PC-3 (cell line): ENCODE results near the gene SH3PXD2A. TPM values are rescaled to one million over a fixed set of nuclear protein-coding genes. Genes with fewer than 3 reads are reported as not detected.

Experiments
- ATAC-seq: fragments of 200-7000 bp; cut with Tn5 transposase; 2 replicates; pipeline ENCODE4 v1.9.1; 2020; ENCODE audit warnings: mild to moderate bottlenecking, moderate library complexity
- BruUV-seq: library from RNA; stranded (reverse); fragments of 400-500 nt; replicated peaks from 2 replicates; lab custom pipeline; 2021; lab: Mats Ljungman, UMichigan
- CTCF ChIA-PET: fragments of 300-600 bp; sonication (Branson Sonifier 250); formaldehyde crosslinking; loops from one replicate; lab custom pipeline; 2022; ENCODE audit warnings: antibody characterized with exemption; lab: Charles Lee
- POLR2A ChIA-PET: fragments of 300-600 bp; sonication (Branson Sonifier 250); formaldehyde crosslinking; loops from one replicate; lab custom pipeline; 2022; ENCODE audit warnings: antibody characterized with exemption; ENCODE audit not compliant: unreplicated experiment; lab: Charles Lee
- DNase-seq: peaks from one replicate; pipeline ENCODE4 v3.0.0-alpha.2; 2015
- H2AFZ ChIP-seq: fragments of 300-600 bp; sonication (generic); 2 replicates; pipeline ENCODE4 v1.6.0; 2016; ENCODE audit warnings: antibody characterized with exemption, low read length
- H3F3A ChIP-seq: fragments of 300-600 bp; sonication (generic); one replicate; pipeline ENCODE4 v1.6.0; 2017; ENCODE audit warnings: antibody characterized with exemption, low read length, control low read depth, mild to moderate bottlenecking; ENCODE audit not compliant: unreplicated experiment
- H3K27ac ChIP-seq: fragments of 300-600 bp; sonication (generic); 2 replicates; pipeline ENCODE4 v1.5.1; 2016; ENCODE audit warnings: mild to moderate bottlenecking, low read length
- H3K27me3 ChIP-seq: fragments of 300-600 bp; sonication (generic); 2 replicates; pipeline ENCODE4 v1.6.1; 2016; ENCODE audit warnings: low read length, mixed read lengths
- H3K36me3 ChIP-seq: fragments of 300-600 bp; sonication (generic); 2 replicates; pipeline ENCODE4 v1.6.1; 2016; ENCODE audit warnings: low read depth, mixed run types, low read length, mixed read lengths
- H3K4me1 ChIP-seq: fragments of 300-600 bp; sonication (generic); 2 replicates; pipeline ENCODE4 v1.5.1; 2016; ENCODE audit warnings: low read length; ENCODE audit not compliant: insufficient read depth
- H3K4me2 ChIP-seq: fragments of 300-600 bp; sonication (generic); 2 replicates; pipeline ENCODE4 v1.6.0; 2016; ENCODE audit warnings: low read length
- H3K4me3 ChIP-seq: fragments of 300-600 bp; sonication (generic); 2 replicates; pipeline ENCODE4 v1.5.1; 2016; ENCODE audit warnings: mild to moderate bottlenecking, low read length, mixed read lengths
- H3K79me2 ChIP-seq: fragments of 300-600 bp; sonication (generic); 2 replicates; pipeline ENCODE4 v1.6.1; 2017; ENCODE audit warnings: low read length, mixed read lengths
- H3K9ac ChIP-seq: fragments of 300-600 bp; sonication (generic); 2 replicates; pipeline ENCODE4 v1.6.0; 2016; ENCODE audit warnings: mild to moderate bottlenecking, low read length
- H3K9me2 ChIP-seq: fragments of 300-600 bp; sonication (generic); replicated peaks from 2 replicates; pipeline ENCODE4 v1.6.1; 2016; ENCODE audit warnings: mixed run types, low read length, mixed read lengths
- H3K9me3 ChIP-seq: fragments of 300-600 bp; sonication (generic); 2 replicates; pipeline ENCODE4 v1.6.1; 2016; ENCODE audit warnings: low read length, mixed read lengths
- H4K20me1 ChIP-seq: fragments of 300-600 bp; sonication (generic); 2 replicates; pipeline ENCODE4 v1.6.1; 2016; ENCODE audit warnings: low read length, mixed read lengths
- CTCF ChIP-seq: fragments of 300-600 bp; sonication (generic); conservative IDR thresholded peaks from 2 replicates; pipeline ENCODE4 v1.5.1; 2017; ENCODE audit warnings: antibody characterized with exemption, low read depth, mild to moderate bottlenecking, low read length
- EZH2 ChIP-seq: fragments of 300-600 bp; sonication (generic); IDR thresholded peaks from one replicate; pipeline ENCODE4 v1.6.1; 2017; ENCODE audit warnings: antibody characterized with exemption, mild to moderate bottlenecking, low read length; ENCODE audit not compliant: unreplicated experiment
- EZH2phosphoT487 ChIP-seq: fragments of 300-600 bp; sonication (generic); IDR thresholded peaks from 2 replicates; pipeline ENCODE4 v1.6.1; 2018; ENCODE audit warnings: mild to moderate bottlenecking, antibody characterized with exemption, low read length, borderline replicate concordance
- intact Hi-C: fragments of 100-400 bp; cut with micrococcal nuclease; formaldehyde crosslinking; loops from 2 replicates; pipeline ENCODE4 v1.9.0; 2023
- total RNA-seq: library from RNA; depleted of rRNA; stranded (reverse); fragments of >200 nt; gene quantifications from 2 replicates; pipeline ENCODE4 v1.2.3, GENCODE V29; 2014

SH3PXD2A gene
- total RNA-seq, 1 experiment from 2014 or later, result 3.4 TPM

- Histone ChIP-seq H3K9me2 (no peaks in the 10 kb centered on the region), H3K27me3 (no peaks in the 10 kb centered on the region), H3F3A (no peaks in the 10 kb centered on the region), H2AFZ (no peak overlapping the region), H3K36me3 (no peaks in the 10 kb centered on the region), H3K79me2 (no peaks in the 10 kb centered on the region), H3K9ac (no peak overlapping the region), H3K4me3 (no peak overlapping the region), H3K4me1 (no peaks in the 10 kb centered on the region), H3K27ac (no peak overlapping the region), H4K20me1 (no peaks in the 10 kb centered on the region), H3K9me3 (no peaks in the 10 kb centered on the region), H3K4me2 (no peak overlapping the region)
- CTCF ChIA-PET, result no interaction called here
- TF ChIP-seq CTCF (no peak), EZH2phosphoT487 (no peak), EZH2 (no peak)
- DNase-seq, result no peak
- intact Hi-C loops, result no loop called here
- POLR2A ChIA-PET, result no interaction called here
- no peak for ATAC-seq
- BruUV-seq, result no TSS peak
Observed at GRCh38 chr10:103622935-103623574, 232.3 kb downstream of the SH3PXD2A start.

GRCh38 chr10:103622286-103622685 is 233.1 kb downstream of the SH3PXD2A start:
- Histone ChIP-seq H3K9ac (no peak overlapping the region), H3K4me1 (no peaks in the 10 kb centered on the region), H3K9me2 (no peaks in the 10 kb centered on the region), H3K4me2 (no peak overlapping the region), H3F3A (no peaks in the 10 kb centered on the region), H3K4me3 (no peak overlapping the region), H4K20me1 (no peaks in the 10 kb centered on the region), H3K79me2 (no peaks in the 10 kb centered on the region), H3K36me3 (no peaks in the 10 kb centered on the region), H3K9me3 (no peaks in the 10 kb centered on the region), H3K27me3 (no peaks in the 10 kb centered on the region), H3K27ac (no peak overlapping the region), H2AFZ (no peak overlapping the region)
- no TSS peak for BruUV-seq
- intact Hi-C loops, result no loop called here
- no peak for DNase-seq
- POLR2A ChIA-PET, result no interaction called here
- TF ChIP-seq CTCF, result no peak
- no peak for TF ChIP-seq EZH2phosphoT487
- no peak for TF ChIP-seq EZH2
- CTCF ChIA-PET, result no interaction called here
- no peak for ATAC-seq

- ATAC-seq (no peak), DNase-seq (no peak)
- H3K9me3 ChIP-seq, result no peaks in the 10 kb centered on the region
- H3K4me3 ChIP-seq, result no peak overlapping the region
- no peaks in the 10 kb centered on the region for H3K27me3 ChIP-seq
- no peak overlapping the region for H3K27ac ChIP-seq
- no peak for TF ChIP-seq EZH2
- TF ChIP-seq EZH2phosphoT487, result no peak
- no peak for TF ChIP-seq CTCF
- H3K36me3 ChIP-seq, result no peaks in the 10 kb centered on the region
- no peak overlapping the region for H3K9ac ChIP-seq
- H3K4me1 ChIP-seq, result no peaks in the 10 kb centered on the region
- BruUV-seq, result no TSS peak
- H3K4me2 ChIP-seq, result no peak overlapping the region
- intact Hi-C loops, result no loop called here
- H4K20me1 ChIP-seq, result no peaks in the 10 kb centered on the region
- H3K9me2 ChIP-seq, result no peaks in the 10 kb centered on the region
- POLR2A ChIA-PET, result no interaction called here
- H2AFZ ChIP-seq, result no peak overlapping the region
- H3K79me2 ChIP-seq, result no peaks in the 10 kb centered on the region
- CTCF ChIA-PET, result no interaction called here
- no peaks in the 10 kb centered on the region for H3F3A ChIP-seq
Observed at GRCh38 chr10:103621783-103622125, 233.6 kb downstream of the SH3PXD2A start.
